Measurements from ENCODE around the gene PUS10. TPM values are rescaled to one million over a fixed set of nuclear protein-coding genes. Genes with fewer than 3 reads are reported as not detected.

Gene PUS10
- total and polyA plus RNA-seq, 2 of the 4 experiments (the other 2 are of a cell fraction), result 4.4 to 5.7 TPM

- 100% methylated on average over 1 of the region's 4 CpGs; no CpG with 5 or more reads in 1 of the 2 experiments for WGBS, 2 experiments (ENCODE audit: extremely low coverage in 2 of 2, insufficient read length in 1 of 2)
- in situ Hi-C loops (cut with MboI; ENCODE audit: low sequenced_read_pairs) (no loop called here), intact Hi-C loops (cut with micrococcal nuclease) (no loop called here), dilution Hi-C loops (cut with HindIII; ENCODE audit: low sequenced_read_pairs, unreplicated experiment) (no loop called here)
- Histone ChIP-seq H3K14ac (replicated peaks; ENCODE audit: low read depth, low read length) (no peak overlapping the region), H3K9ac (ENCODE audit: low read depth, low read length) (no peak overlapping the region), H2BK120ac (ENCODE audit: low read depth, low read length) (no peak overlapping the region), H3K4me3 (ENCODE audit: insufficient read depth, low read depth, low read length) (no peak overlapping the region), H3K4me2 (ENCODE audit: low read depth, low read length) (no peak overlapping the region), H3K79me1 (ENCODE audit: low read depth in 1 of 2, low read length in 2 of 2) (no peaks in the 10 kb centered on the region), H3K56ac (ENCODE audit: extremely low read depth, insufficient read depth, low read length) (no peak overlapping the region), H3K27ac (ENCODE audit: insufficient read depth, low read length) (no peak overlapping the region), H3K9me3 (ENCODE audit: control insufficient read depth, insufficient read depth, low read length) (no peaks in the 10 kb centered on the region), H4K5ac (ENCODE audit: low read depth, low read length) (no peak overlapping the region), H2BK20ac (ENCODE audit: low read depth, low read length) (no peak overlapping the region), H2AFZ (replicated peaks; ENCODE audit: low read length, poor library complexity) (no peak overlapping the region), H3K4me1 (ENCODE audit: control insufficient read depth, insufficient read depth, low read length) (no peaks in the 10 kb centered on the region), H3K9me1 (ENCODE audit: insufficient read depth, low read length) (no peaks in the 10 kb centered on the region), H2AK5ac (ENCODE audit: low read depth, low read length) (no peak overlapping the region), H4K91ac (ENCODE audit: insufficient read depth, low read depth, low read length) (no peak overlapping the region), H2BK15ac (ENCODE audit: low read depth, low read length) (no peak overlapping the region), H3K27me3 (ENCODE audit: control insufficient read depth, insufficient read depth, low read length) (no peaks in the 10 kb centered on the region), H2BK5ac (ENCODE audit: low read depth, low read length, poor library complexity, severe bottlenecking) (no peak overlapping the region), H4K20me1 (ENCODE audit: insufficient read depth, low read length) (no peaks in the 10 kb centered on the region), H3K36me3 (ENCODE audit: control insufficient read depth, insufficient read depth, low read length) (no peaks in the 10 kb centered on the region), H2AK9ac (replicated peaks; ENCODE audit: low read depth, low read length, poor library complexity) (no peak overlapping the region), H3K18ac (ENCODE audit: low read depth, low read length) (no peak overlapping the region), H4K8ac (ENCODE audit: low read depth in 2 of 2, low read length in 2 of 2) (no peak overlapping the region), H3K23ac (ENCODE audit: low read depth, low read length) (no peak overlapping the region), H3K4ac (ENCODE audit: low read depth, low read length) (no peak overlapping the region)
- ATAC-seq (ENCODE audit: low read depth) (no peak), DNase-seq (no peak)
- ChIA-PET POLR2A (ENCODE audit: unreplicated experiment) (no interaction called here), CTCF (interaction anchor here (0.7 kb wide), 1 partner anchor 218 kb away, joined by 3 read pairs; no protein-coding TSS in a partner anchor)
- no TSS peak for BruUV-seq (replicated peaks)
- no peak for TF ChIP-seq RFX5 (IDR thresholded peaks at IDR 0.05; ENCODE audit: low read depth, low read length)
- TF ChIP-seq FOS (IDR thresholded peaks at IDR 0.05; ENCODE audit: low read depth, low read length), result no peak
- TF ChIP-seq CTCF (conservative IDR thresholded peaks at IDR 0.05; ENCODE audit: low read depth, low read length), result no peak
- TF ChIP-seq MAZ (IDR thresholded peaks at IDR 0.05; ENCODE audit: borderline replicate concordance, low read depth, low read length), result no peak
- TF ChIP-seq ELK1 (IDR thresholded peaks at IDR 0.05; ENCODE audit: borderline replicate concordance, low read depth, low read length), result no peak
- TF ChIP-seq BHLHE40 (IDR thresholded peaks at IDR 0.05; ENCODE audit: low read depth, low read length), result no peak
Measured at GRCh38 chr2:60947056-60947455, 71.0 kb downstream of the PUS10 start.
